Esophagus squamous epithelium (tissue), 5 donors: ENCODE results near the gene EFCAB6. TPM values are rescaled to one million over a fixed set of nuclear protein-coding genes. Genes with fewer than 3 reads are reported as not detected.
"Not testable (repeated sequence)": the region's sequence is repeated elsewhere in the genome, so short reads cannot be mapped to it uniquely, and the experiment has no call there.

ENCODE experiments used
- DNase-seq: peaks from one replicate; lab custom pipeline; 2025; lab: John Stamatoyannopoulos, UW
- H3K27ac ChIP-seq, 4 donors: fragments of 200-600 bp; sonication (generic); one replicate each; pipeline ENCODE4 v1.5.1; 2016 to 2019; ENCODE audit warnings: mild to moderate bottlenecking in 1 of 4
- H3K27me3 ChIP-seq, 4 donors: fragments of 200-600 bp; sonication (generic); 1 replicate in 3 of 4; 2 replicates in 1 of 4; pipeline versions ENCODE4 v1.5.1 to v1.6.0; 2017 to 2021; ENCODE audit warnings: antibody characterized with exemption in 1 of 4
- H3K36me3 ChIP-seq, 3 donors: fragments of 200-600 bp; sonication (generic); one replicate each; pipeline ENCODE4 v1.5.1; 2016 to 2019
- H3K4me1 ChIP-seq, 3 donors: fragments of 200-600 bp; sonication (generic); one replicate each; pipeline ENCODE4 v1.5.1; 2017 to 2019
- H3K4me3 ChIP-seq, 4 donors: fragments of 200-600 bp; sonication (generic); 1 replicate in 3 of 4; 2 replicates in 1 of 4; pipeline ENCODE4 v1.5.1; 2016 to 2019; ENCODE audit warnings: mild to moderate bottlenecking in 2 of 4, moderate library complexity in 1 of 4
- H3K9me3 ChIP-seq, 3 donors: fragments of 200-600 bp; sonication (generic); one replicate each; pipeline ENCODE4 v1.5.1; 2016 to 2019
- CTCF ChIP-seq, 6 experiments: fragments of 450-650 bp in 4 of 6; fragments of 200-600 bp in 2 of 6; sonication (generic) in 2 of 6; IDR thresholded peaks; one replicate each; pipeline ENCODE4 v1.5.1; 2016 to 2019; ENCODE audit warnings: antibody characterized with exemption in 6 of 6, mild to moderate bottlenecking in 4 of 6, moderate library complexity in 4 of 6
- POLR2A ChIP-seq, 4 donors: fragments of 450-650 bp; IDR thresholded peaks; one replicate each; pipeline ENCODE4 v1.6.1; 2017; ENCODE audit warnings: antibody characterized with exemption in 4 of 4, mild to moderate bottlenecking in 4 of 4, moderate library complexity in 3 of 4
- WGBS, 2 donors: methylation state at CpG; one replicate each; pipeline ENCODE4 v1.1.5; 2018; 5-methylcytosine and 5-hydroxymethylcytosine counted together
- intact Hi-C: fragments of 100-400 bp; cut with DNase I; formaldehyde crosslinking; loops from one replicate; pipeline ENCODE4 v1.15.0; 2022
- total RNA-seq, 4 donors: library from RNA; depleted of rRNA; stranded (reverse); fragments of >200 nt; gene quantifications; one replicate each; pipeline ENCODE4 v1.1.0, GENCODE V29; 2016
- donor health status: DM: yes; HTN: yes; CAD: no.

EFCAB6 gene
- total RNA-seq, 4 donors from 2014 or later: 0.22 to 1.5 (median 0.90) TPM

GRCh38 chr22:43670513-43670912, 141.6 kb downstream of the EFCAB6 start:
- intact Hi-C loops: no loop called here

GRCh38 chr22:43669190-43669589, 142.9 kb downstream of the EFCAB6 start:
- WGBS, 2 donors: 82 to 92% methylated on average over 1 of the region's 1 CpG
- no peak overlapping the region for H3K4me3 ChIP-seq
- H3K9me3 ChIP-seq: no peaks in the 10 kb centered on the region
- intact Hi-C loops: no loop called here
- no peak overlapping the region for H3K27ac ChIP-seq
- no peak for DNase-seq
- H3K27me3 ChIP-seq: no peaks in the 10 kb centered on the region
- no peaks in the 10 kb centered on the region for H3K4me1 ChIP-seq
- TF ChIP-seq POLR2A (IDR thresholded peaks at IDR 0.05) (no peak), CTCF (IDR thresholded peaks at IDR 0.05) (no peak)
- H3K36me3 ChIP-seq: no peaks in the 10 kb centered on the region

More at GRCh38 chr22:43670513-43670912, 141.6 kb downstream of the EFCAB6 start:
- TF ChIP-seq POLR2A (IDR thresholded peaks at IDR 0.05): no peak
- no peak for TF ChIP-seq CTCF (IDR thresholded peaks at IDR 0.05)
- H3K27me3 ChIP-seq: no peaks in the 10 kb centered on the region
- no peaks in the 10 kb centered on the region for H3K4me1 ChIP-seq
- no peak overlapping the region for H3K4me3 ChIP-seq
- 64 to 77% methylated on average over 7 of the region's 7 CpGs for WGBS, 2 donors
- DNase-seq: no peak
- H3K36me3 ChIP-seq: no peaks in the 10 kb centered on the region
- H3K9me3 ChIP-seq: no peaks in the 10 kb centered on the region
- H3K27ac ChIP-seq: no peak overlapping the region

GRCh38 chr22:43667656-43668055, 144.4 kb downstream of the EFCAB6 start:
- no peak for DNase-seq
- TF ChIP-seq POLR2A (IDR thresholded peaks at IDR 0.05): no peak
- no peak for TF ChIP-seq CTCF (IDR thresholded peaks at IDR 0.05)
- no peak overlapping the region for H3K4me3 ChIP-seq
- no peak overlapping the region for H3K27ac ChIP-seq
- no peaks in the 10 kb centered on the region for H3K27me3 ChIP-seq
- WGBS, 2 donors: 77 to 80% methylated on average over 8 of the region's 8 CpGs
- no peaks in the 10 kb centered on the region for H3K4me1 ChIP-seq
- no peaks in the 10 kb centered on the region for H3K36me3 ChIP-seq
- intact Hi-C loops: no loop called here
- no peaks in the 10 kb centered on the region for H3K9me3 ChIP-seq

GRCh38 chr22:43666457-43666856, 145.6 kb downstream of the EFCAB6 start:
- no peak for TF ChIP-seq CTCF (IDR thresholded peaks at IDR 0.05)
- no peak for TF ChIP-seq POLR2A (IDR thresholded peaks at IDR 0.05)
- no peak overlapping the region for H3K27ac ChIP-seq
- 52 to 57% methylated on average over 5 of the region's 5 CpGs for WGBS, 2 donors
- no peak for DNase-seq
- no peaks in the 10 kb centered on the region for H3K36me3 ChIP-seq
- no peaks in the 10 kb centered on the region for H3K4me1 ChIP-seq
- intact Hi-C loops: no loop called here
- H3K4me3 ChIP-seq: no peak overlapping the region
- no peaks in the 10 kb centered on the region for H3K9me3 ChIP-seq
- no peaks in the 10 kb centered on the region for H3K27me3 ChIP-seq

- Histone ChIP-seq H3K27me3 (no peaks in the 10 kb centered on the region), H3K27ac (no peak overlapping the region), H3K4me1 (no peaks in the 10 kb centered on the region), H3K36me3 (no peaks in the 10 kb centered on the region), H3K9me3 (no peaks in the 10 kb centered on the region), H3K4me3 (no peak overlapping the region)
- TF ChIP-seq POLR2A (IDR thresholded peaks at IDR 0.05) (no peak), CTCF (IDR thresholded peaks at IDR 0.05) (no peak)
- WGBS, 2 donors: 61 to 71% methylated on average over 9 of the region's 9 CpGs
- DNase-seq: no peak
- intact Hi-C loops: no loop called here
These were observed 153.3 kb downstream of the EFCAB6 start for GRCh38 chr22:43658823-43659222.

GRCh38 chr22:43656581-43656980, 155.5 kb downstream of the EFCAB6 start:
- H3K9me3 ChIP-seq, intact Hi-C loops, H3K36me3 ChIP-seq, H3K27me3 ChIP-seq, H3K4me3 ChIP-seq, H3K4me1 ChIP-seq, H3K27ac ChIP-seq, DNase-seq: not testable (repeated sequence)
- 67 to 85% methylated on average over 6 of the region's 6 CpGs for WGBS, 2 donors
